Upper lobe of right lung (tissue), 1 donor: ENCODE results near the gene C2CD2L. TPM values are rescaled to one million over a fixed set of nuclear protein-coding genes. Genes with fewer than 3 reads are reported as not detected.
"Not testable (repeated sequence)": the region's sequence is repeated elsewhere in the genome, so short reads cannot be mapped to it uniquely, and the experiment has no call there.

Experiments
- ATAC-seq: fragments of 200-7000 bp; cut with Tn5 transposase; one replicate; pipeline ENCODE4 v1.9.1; 2020; ENCODE audit warnings: mild to moderate bottlenecking, moderate library complexity
- DNase-seq: peaks from one replicate; pipeline ENCODE4 v3.0.0-alpha.2; 2020
- H3K27ac ChIP-seq: fragments of 200-600 bp; one replicate; pipeline ENCODE4 v1.8.0; 2022
- H3K27me3 ChIP-seq: fragments of 200-600 bp; one replicate; pipeline ENCODE4 v1.8.0; 2022; ENCODE audit warnings: mild to moderate bottlenecking
- H3K36me3 ChIP-seq: fragments of 200-600 bp; one replicate; pipeline ENCODE4 v1.8.0; 2022
- H3K4me1 ChIP-seq: fragments of 200-600 bp; one replicate; pipeline ENCODE4 v1.8.0; 2022
- H3K4me3 ChIP-seq: fragments of 200-600 bp; one replicate; pipeline ENCODE4 v1.8.0; 2022; ENCODE audit warnings: mild to moderate bottlenecking
- H3K9me3 ChIP-seq: fragments of 200-600 bp; one replicate; pipeline ENCODE4 v1.8.0; 2022
- intact Hi-C: fragments of 100-400 bp; cut with DNase I; formaldehyde crosslinking; loops from one replicate; pipeline ENCODE4 v1.11.0; 2022
- total RNA-seq: library from RNA; stranded (reverse); fragmentation: NEBNext Ultra II Directional; extraction: Animal tissue kit (Norgen Biotek cat#: 25700); gene quantifications from one replicate; pipeline ENCODE4 v1.2.1, GENCODE V29; 2021
- TF ChIP-seq, protein P1 (sequence below): fragments of 200-600 bp; IDR thresholded peaks from one replicate; pipeline ENCODE4 v1.8.0; 2022; ENCODE audit warnings: antibody characterized with exemption
- donor health status: DM: no; HTN: yes; CAD: no; lungs with severe emphysema.

The C2CD2L gene
- total RNA-seq, 1 donor from 2014 or later = 20.3 TPM

DNA sequence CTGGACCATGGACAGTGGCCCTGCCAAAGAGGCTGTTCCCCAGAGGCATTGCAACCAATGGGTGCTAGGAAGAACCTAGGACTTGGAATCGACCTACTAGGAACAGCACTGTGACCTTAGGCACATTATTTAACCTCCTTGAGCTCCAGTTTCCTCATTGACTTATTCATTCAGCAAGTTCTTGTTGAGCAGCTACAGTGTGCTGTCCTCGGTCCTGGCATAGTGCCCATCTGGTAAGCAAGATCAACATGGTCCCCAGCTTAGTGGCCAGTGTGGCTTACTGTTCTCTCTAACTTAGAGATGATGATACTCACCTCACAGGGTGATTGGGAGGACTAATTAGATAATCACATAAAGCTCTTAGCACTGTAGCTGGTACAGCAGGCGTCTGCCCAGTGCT is 49.9 kb downstream of the C2CD2L start:
- intact Hi-C loops = no loop called here
- Histone ChIP-seq H3K36me3 (no peaks in the 10 kb centered on the region), H3K27me3 (peaks cover 6% of the 10 kb centered on the region), H3K4me1 (no peaks in the 10 kb centered on the region), H3K4me3 (no peak overlapping the region), H3K27ac (no peak overlapping the region), H3K9me3 (no peaks in the 10 kb centered on the region)
- no peak for DNase-seq
- TF ChIP-seq, protein P1, sequence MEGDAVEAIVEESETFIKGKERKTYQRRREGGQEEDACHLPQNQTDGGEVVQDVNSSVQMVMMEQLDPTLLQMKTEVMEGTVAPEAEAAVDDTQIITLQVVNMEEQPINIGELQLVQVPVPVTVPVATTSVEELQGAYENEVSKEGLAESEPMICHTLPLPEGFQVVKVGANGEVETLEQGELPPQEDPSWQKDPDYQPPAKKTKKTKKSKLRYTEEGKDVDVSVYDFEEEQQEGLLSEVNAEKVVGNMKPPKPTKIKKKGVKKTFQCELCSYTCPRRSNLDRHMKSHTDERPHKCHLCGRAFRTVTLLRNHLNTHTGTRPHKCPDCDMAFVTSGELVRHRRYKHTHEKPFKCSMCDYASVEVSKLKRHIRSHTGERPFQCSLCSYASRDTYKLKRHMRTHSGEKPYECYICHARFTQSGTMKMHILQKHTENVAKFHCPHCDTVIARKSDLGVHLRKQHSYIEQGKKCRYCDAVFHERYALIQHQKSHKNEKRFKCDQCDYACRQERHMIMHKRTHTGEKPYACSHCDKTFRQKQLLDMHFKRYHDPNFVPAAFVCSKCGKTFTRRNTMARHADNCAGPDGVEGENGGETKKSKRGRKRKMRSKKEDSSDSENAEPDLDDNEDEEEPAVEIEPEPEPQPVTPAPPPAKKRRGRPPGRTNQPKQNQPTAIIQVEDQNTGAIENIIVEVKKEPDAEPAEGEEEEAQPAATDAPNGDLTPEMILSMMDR = no peak
- ATAC-seq = no peak

DNA sequence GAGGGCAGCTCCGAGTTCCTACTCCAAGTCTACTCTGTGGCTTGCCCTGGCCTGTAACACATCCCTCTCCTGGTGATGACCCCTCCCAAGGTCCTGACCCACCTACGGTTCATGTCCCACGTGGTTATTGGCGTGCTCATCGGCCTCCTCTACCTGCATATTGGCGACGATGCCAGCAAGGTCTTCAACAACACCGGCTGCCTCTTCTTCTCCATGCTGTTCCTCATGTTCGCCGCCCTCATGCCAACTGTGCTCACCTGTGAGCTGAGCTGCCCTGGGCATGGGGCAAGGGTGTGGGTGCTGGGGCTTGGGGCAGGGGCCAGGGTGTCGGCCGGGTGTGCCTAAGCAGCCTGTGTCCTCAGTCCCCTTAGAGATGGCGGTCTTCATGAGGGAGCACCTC is 51.3 kb downstream of the C2CD2L start:
- Histone ChIP-seq H3K4me3 (no peak overlapping the region), H3K9me3 (no peaks in the 10 kb centered on the region), H3K36me3 (no peaks in the 10 kb centered on the region), H3K4me1 (no peaks in the 10 kb centered on the region), H3K27ac (no peak overlapping the region), H3K27me3 (no peaks in the 10 kb centered on the region)
- intact Hi-C loops = no loop called here
- TF ChIP-seq, protein P1 = no peak
- no peak for DNase-seq
- no peak for ATAC-seq

DNA sequence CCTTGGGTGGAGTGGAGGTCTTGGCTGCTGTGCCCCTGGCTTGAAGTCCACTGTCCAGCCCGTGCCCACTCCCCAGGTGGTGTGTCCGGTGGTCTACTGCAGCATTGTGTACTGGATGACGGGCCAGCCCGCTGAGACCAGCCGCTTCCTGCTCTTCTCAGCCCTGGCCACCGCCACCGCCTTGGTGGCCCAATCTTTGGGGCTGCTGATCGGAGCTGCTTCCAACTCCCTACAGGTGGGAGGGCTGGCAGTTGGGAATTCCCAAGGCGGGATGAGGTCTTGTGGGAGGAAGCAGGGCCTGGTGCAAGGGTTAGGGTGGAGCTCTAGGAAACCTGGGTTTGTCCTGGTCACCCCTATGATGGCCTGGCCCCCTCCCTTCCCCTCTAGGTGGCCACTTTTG is 53.0 kb downstream of the C2CD2L start:
- intact Hi-C loops = no loop called here
- Histone ChIP-seq H3K4me3 (no peak overlapping the region), H3K27me3 (no peaks in the 10 kb centered on the region), H3K4me1 (no peaks in the 10 kb centered on the region), H3K36me3 (no peaks in the 10 kb centered on the region), H3K9me3 (no peaks in the 10 kb centered on the region), H3K27ac (no peak overlapping the region)
- DNase-seq (no peak), ATAC-seq (no peak)
- TF ChIP-seq, protein P1 = no peak

DNA sequence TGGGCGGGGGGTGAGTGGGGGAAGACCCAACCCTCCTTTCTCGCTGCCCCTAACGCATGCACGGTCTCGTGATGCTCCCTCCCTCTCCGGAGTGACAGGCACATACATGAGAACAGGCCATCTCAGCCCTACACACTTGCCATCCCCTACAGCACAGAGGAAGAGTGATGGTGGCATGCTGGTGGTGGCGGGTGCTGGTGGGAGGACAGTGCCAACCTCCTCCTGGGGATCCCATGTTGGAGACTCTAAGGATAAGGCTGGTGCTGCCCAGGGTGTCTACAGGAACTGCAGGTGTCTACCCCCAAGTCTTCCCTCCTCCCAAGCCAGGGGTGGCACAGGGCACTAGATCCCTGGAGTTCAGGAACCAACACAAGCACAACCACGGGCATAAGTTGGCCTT is 54.7 kb downstream of the C2CD2L start:
- no peak for ATAC-seq
- H3K4me1 ChIP-seq = no peaks in the 10 kb centered on the region
- TF ChIP-seq, protein P1 = no peak
- no peak overlapping the region for H3K4me3 ChIP-seq
- intact Hi-C loops = no loop called here
- H3K27ac ChIP-seq = no peak overlapping the region
- no peaks in the 10 kb centered on the region for H3K9me3 ChIP-seq
- DNase-seq = no peak
- no peaks in the 10 kb centered on the region for H3K27me3 ChIP-seq
- no peaks in the 10 kb centered on the region for H3K36me3 ChIP-seq

DNA sequence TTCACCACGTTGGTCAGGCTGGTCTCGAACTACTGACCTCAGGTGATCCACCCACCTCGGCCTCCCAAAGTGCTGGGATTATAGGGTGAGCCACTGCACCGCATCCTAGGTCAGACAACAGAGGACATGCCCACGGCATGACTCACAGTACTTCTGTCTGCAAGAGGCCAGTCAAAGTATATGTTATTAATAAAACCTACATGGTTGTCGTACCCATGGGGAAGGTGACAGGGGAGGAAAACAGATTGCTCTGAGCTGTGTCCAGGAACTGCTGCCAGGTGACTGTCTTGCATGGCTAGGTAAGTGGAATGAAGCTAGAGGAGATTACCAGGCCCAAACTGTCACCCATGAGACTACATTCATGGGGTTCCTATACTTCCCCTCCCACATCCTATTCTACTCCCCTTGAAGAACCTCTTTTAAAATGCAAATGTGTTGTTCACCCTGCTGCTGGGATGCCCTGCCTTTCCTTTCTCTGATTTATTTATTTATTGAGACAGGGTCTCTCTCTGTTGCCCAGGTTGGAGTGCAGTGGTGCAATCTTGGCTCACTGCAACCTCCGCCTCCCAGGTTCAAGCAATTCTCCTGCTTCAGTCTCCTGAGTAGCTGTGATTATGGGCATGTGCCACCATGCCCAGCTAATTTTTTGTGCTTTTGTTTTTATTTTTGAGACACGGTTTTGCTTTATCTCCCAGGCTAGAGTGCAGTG is 59.4 kb downstream of the C2CD2L start:
- ATAC-seq (no peak), DNase-seq (no peak)
- Histone ChIP-seq H3K27ac (no peak overlapping the region), H3K4me1 (peaks cover 5% of the 10 kb centered on the region), H3K4me3 (no peak overlapping the region), H3K27me3 (no peaks in the 10 kb centered on the region), H3K36me3 (no peaks in the 10 kb centered on the region), H3K9me3 (no peaks in the 10 kb centered on the region)
- intact Hi-C loops = no loop called here
- TF ChIP-seq, protein P1 = no peak

DNA sequence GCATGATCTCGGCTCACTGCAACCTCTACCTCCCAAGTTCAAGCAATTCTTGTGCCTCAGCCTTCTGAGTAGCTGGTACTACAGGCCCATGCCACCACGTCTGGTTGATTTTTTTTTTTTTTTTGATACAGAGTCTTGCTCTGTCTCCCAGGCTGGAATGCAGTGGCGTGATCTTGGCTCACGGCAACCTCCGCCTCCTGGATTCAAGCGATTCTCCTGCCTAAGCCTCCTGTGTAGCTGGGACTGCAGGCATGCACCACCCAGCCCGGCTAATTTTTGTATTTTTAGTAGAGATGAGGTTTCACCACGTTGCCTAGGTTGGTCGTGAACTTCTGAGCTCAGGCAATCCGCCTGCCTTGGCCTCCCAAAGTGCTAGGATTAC is 59.9 kb downstream of the C2CD2L start:
- DNase-seq, H3K27me3 ChIP-seq, H3K4me3 ChIP-seq, H3K9me3 ChIP-seq, H3K27ac ChIP-seq, H3K36me3 ChIP-seq, intact Hi-C loops, H3K4me1 ChIP-seq, ATAC-seq: not testable (repeated sequence)
